Measurements from ENCODE around the gene RELN. TPM values are rescaled to one million over a fixed set of nuclear protein-coding genes. Genes with fewer than 3 reads are reported as not detected.

Gene RELN
- total and polyA plus RNA-seq, 9 donors, result 0.68 to 8.7 (median 2.7) TPM

- WGBS, 3 donors, result 68 to 78% (median 69%) methylated on average over 2 of the region's 2 CpGs
- H3K27me3 ChIP-seq, result no peaks in the 10 kb centered on the region
- no peaks in the 10 kb centered on the region for H3K36me3 ChIP-seq
- no peak overlapping the region for H3K4me3 ChIP-seq
- no peaks in the 10 kb centered on the region for H3K9me3 ChIP-seq
- H3K4me1 ChIP-seq (ENCODE audit: insufficient read depth), result no peaks in the 10 kb centered on the region
- no peak for DNase-seq
- intact Hi-C loops (cut with DNase I), result no loop called here
- TF ChIP-seq CTCF (IDR thresholded peaks at IDR 0.05) (no peak), EP300 (IDR thresholded peaks at IDR 0.05) (no peak), POLR2A (IDR thresholded peaks at IDR 0.05) (no peak)
- no peak overlapping the region for H3K27ac ChIP-seq
Measured at GRCh38 chr7:103947026-103947655, 42.3 kb downstream of the RELN start.

GRCh38 chr7:103944230-103944900 is 45.1 kb downstream of the RELN start:
- TF ChIP-seq EP300 (IDR thresholded peaks at IDR 0.05), result no peak
- TF ChIP-seq CTCF (IDR thresholded peaks at IDR 0.05), result no peak
- no peak for TF ChIP-seq POLR2A (IDR thresholded peaks at IDR 0.05)
- intact Hi-C loops (cut with DNase I), result no loop called here
- WGBS, 3 donors, result 78 to 89% (median 86%) methylated on average over 6 of the region's 6 CpGs

GRCh38 chr7:103941976-103942375 is 47.5 kb downstream of the RELN start:
- no peak for TF ChIP-seq POLR2A (IDR thresholded peaks at IDR 0.05)
- TF ChIP-seq EP300 (IDR thresholded peaks at IDR 0.05), result no peak
- no peak for TF ChIP-seq CTCF (IDR thresholded peaks at IDR 0.05)
- intact Hi-C loops (cut with DNase I), result no loop called here
- H3K36me3 ChIP-seq, result no peaks in the 10 kb centered on the region
- no peaks in the 10 kb centered on the region for H3K9me3 ChIP-seq
- no peak for DNase-seq
- 83 to 90% (median 84%) methylated on average over 3 of the region's 3 CpGs for WGBS, 3 donors
- no peak overlapping the region for H3K4me3 ChIP-seq
- no peak overlapping the region for H3K27ac ChIP-seq
- no peaks in the 10 kb centered on the region for H3K27me3 ChIP-seq
- no peaks in the 10 kb centered on the region for H3K4me1 ChIP-seq (ENCODE audit: insufficient read depth)

More at GRCh38 chr7:103944230-103944900, 45.1 kb downstream of the RELN start:
- no peak for DNase-seq
- Histone ChIP-seq H3K36me3 (no peaks in the 10 kb centered on the region), H3K4me3 (no peak overlapping the region), H3K9me3 (no peaks in the 10 kb centered on the region), H3K27ac (no peak overlapping the region), H3K27me3 (no peaks in the 10 kb centered on the region), H3K4me1 (ENCODE audit: insufficient read depth) (no peaks in the 10 kb centered on the region)

- no peak for DNase-seq
- no peaks in the 10 kb centered on the region for H3K9me3 ChIP-seq
- H3K27me3 ChIP-seq, result no peaks in the 10 kb centered on the region
- no peak overlapping the region for H3K27ac ChIP-seq
- no peak overlapping the region for H3K4me3 ChIP-seq
- intact Hi-C loops (cut with DNase I), result no loop called here
- H3K36me3 ChIP-seq, result no peaks in the 10 kb centered on the region
- WGBS, 3 donors, result 48 to 60% (median 56%) methylated on average over 6 of the region's 6 CpGs
- H3K4me1 ChIP-seq (ENCODE audit: insufficient read depth), result no peaks in the 10 kb centered on the region
- TF ChIP-seq POLR2A (IDR thresholded peaks at IDR 0.05) (no peak), CTCF (IDR thresholded peaks at IDR 0.05) (no peak), EP300 (IDR thresholded peaks at IDR 0.05) (no peak)
Measured at GRCh38 chr7:103940382-103941268, 48.8 kb downstream of the RELN start.
